Measurements from ENCODE around the gene D2HGDH.
A peak's percentile ranks its signal among the peaks of the same experiment; 100 is the strongest.

The D2HGDH gene

DNA sequence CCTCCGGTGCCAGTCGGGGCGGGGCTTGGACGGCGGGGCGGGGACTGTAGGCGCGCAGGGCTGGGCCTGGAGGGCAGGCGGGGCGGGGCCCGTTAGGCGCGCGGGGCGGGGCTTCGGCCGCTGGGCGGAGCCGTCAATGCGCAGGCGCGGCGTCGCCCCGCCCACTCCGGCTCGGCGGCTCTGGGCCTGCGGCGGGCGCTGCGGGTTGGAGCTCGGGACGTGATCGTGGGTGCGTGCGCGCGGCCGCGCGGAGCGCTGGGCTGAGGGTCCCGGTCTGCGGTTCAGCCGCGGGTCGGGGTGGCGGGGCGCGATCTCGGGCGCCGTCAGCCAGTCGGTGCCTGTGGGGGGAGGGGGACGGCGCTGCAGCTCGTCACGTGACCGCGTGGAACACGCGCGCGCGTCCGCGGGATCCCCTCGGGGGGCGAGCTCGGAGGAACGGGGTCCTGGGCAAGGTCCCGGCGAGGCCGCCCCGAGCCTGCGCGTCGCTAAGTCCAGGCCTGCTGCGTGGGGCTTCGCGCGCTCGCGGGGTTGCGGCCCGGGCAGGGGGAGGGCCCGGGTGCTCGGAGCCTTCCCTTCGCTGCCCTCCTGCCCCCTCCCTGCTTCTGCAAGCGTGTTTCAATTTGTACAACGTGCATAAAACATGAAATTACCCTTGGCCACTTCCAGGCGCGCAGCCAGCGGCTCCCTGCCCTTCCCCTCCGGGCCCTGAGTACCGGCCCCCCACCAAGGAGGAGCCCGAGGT lies at the start of gene D2HGDH:
D2HGDH (plus strand) TSS at position 164 of the 742 bp plus-strand sequence. CDS start 595 bp downstream, outside the sequence.
- DNase-seq, result peak; percentile 98

DNA sequence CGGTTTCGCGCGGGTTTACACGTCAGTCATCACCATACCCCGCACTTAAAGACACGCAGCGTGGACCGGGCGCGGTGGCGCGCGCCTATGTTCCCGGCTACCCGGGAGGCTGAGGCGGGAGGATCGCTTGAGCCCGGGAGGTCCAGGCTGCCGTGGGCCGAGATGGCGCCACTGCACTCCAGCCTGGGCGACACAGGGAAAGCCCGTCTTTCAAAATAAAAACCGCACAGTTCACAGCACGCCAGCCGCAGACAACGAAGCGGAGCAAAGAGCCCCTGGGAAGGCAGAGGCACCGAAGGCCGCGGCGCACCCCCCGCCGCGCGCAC lies 48.1 kb upstream of the D2HGDH start:
- peak; percentile 40 for DNase-seq

DNA sequence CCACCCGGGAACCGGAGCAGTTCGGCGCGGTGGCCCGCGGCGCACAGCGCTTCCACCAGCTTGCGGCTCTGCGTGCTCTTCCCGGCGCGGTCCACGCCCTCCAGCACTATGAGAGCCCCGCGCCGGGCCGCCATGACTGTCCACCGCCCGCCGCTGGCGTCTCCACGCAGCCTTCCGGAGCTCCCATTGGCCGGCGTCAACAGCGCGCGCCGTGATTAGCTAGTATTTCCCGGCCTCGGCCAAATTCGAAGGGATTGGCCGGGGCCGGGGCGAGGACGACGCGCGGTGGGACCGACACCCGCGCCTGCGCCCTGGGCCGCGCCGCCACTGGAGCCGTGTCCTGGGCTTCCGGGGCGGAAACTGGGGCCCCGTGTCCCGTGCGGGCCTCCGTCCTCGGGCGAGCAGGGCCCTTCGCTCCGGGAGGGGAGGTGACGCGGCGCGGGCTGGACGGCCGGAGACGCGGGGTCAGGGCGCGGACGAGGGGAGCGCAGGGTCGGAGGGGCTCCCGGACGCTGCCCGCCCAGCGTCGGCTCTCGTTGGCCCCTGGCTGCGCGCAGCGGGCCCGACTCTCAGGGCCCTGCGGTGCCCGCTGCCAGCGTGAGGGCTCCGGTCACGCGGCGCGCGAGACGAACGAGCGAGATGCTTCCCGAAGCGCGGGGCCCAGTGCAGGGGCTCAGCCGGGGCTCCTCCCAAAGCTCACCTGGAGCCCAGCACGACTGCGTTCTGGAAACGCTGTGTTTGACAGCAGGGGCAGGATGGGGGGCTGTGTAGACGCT lies 47.6 kb upstream of the D2HGDH start, which contains the start of gene DTYMK:
DTYMK (minus strand) TSS at position 166 of the 776 bp plus-strand sequence; CDS start at position 134, 32 bp downstream.
- DNase-seq, result peak; percentile 95

DNA sequence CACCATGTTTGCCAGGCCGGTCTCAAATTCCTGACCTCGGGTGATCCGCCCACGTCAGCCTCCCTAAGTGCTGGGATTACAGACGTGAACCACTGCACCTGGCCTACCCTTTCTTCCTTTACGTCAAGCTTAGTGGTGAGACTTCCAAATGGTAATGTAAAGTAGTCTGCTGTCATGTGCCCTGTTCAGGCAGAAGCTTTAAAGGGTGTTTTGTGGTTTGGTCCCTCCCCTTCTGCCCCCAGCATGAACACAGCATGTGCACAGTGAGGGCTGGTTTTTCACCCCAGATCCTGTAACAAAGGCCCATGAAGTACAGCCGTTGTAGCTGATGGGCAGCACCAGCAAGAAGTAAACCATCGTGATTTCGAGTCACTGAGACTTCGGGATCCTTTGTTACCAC lies 45.1 kb upstream of the D2HGDH start:
- no peak for DNase-seq

DNA sequence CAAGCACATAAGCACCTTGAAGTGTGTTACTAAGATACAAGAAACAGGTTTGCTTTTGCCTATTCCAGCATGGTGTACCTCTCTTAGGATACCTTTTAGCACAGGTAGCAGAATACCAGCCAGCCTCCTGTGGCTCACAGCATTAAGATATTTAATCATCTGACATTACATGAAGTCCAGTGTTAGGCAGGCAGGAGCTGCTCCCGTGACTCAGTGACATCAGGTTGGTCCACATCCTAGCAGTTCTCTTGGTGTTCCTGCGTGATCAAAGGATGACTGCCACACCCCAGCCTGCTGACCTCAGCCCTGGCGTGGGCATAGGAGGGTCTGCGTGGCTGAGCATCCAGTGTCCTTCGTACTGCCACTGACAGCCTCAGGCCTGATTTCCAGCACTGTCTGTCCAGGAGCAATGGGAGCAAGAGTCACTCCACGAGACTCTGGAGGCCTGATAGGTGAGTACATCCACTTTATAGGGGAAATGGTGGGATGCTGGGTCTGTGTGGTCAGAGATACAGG lies 44.2 kb upstream of the D2HGDH start:
- no peak for DNase-seq

DNA sequence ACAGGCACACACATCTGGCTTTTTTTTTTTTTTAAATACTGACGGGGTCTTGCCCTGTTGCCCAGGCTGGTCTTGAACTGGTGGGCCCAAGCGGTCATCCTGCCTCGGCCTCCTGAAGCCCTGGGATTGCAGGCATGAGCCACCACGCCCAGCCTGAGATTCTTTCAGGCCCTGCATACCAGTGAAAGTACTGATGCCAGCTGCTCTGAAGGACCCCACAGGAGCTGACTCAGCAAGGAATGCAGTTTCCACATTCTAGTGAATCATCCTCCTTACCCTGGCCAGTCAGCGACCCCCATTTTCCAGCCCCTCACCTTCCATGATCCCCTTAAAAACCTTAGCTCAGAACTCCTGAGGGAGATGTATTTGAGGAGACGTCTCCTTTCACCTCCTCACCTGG lies 42.0 kb upstream of the D2HGDH start:
- no peak for DNase-seq

DNA sequence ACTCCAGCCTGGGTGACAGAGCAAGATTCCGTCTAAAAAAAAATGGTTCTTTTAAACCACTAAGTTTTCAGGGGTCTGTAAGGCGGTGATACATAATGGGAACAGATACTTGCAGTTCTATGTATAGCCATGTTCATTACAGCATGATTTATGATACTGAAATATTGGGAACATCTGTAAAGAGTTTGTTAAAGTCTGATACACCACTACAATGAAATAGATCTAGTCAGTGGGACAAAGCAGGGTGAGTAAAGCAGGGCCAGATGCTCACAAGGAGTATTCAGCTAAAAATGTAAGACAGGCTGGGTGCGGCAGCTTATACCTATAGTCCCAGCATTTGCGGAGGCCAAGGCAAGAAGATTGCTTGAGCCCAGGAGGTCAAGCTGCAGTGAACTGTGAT lies 38.8 kb upstream of the D2HGDH start:
- no peak for DNase-seq

DNA sequence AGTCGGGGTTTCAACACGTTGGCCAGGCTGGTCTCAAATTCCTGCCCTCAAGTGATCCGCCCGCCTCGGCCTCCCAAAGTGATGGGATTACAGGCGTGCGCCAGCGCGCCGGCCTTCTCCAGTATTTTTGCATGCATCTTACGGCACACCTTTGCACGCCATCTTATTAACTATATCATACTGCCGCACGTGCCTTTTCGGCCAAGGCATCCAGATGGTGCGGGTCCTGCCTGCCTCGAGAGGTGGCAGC lies 33.4 kb upstream of the D2HGDH start:
- DNase-seq, result no peak

DNA sequence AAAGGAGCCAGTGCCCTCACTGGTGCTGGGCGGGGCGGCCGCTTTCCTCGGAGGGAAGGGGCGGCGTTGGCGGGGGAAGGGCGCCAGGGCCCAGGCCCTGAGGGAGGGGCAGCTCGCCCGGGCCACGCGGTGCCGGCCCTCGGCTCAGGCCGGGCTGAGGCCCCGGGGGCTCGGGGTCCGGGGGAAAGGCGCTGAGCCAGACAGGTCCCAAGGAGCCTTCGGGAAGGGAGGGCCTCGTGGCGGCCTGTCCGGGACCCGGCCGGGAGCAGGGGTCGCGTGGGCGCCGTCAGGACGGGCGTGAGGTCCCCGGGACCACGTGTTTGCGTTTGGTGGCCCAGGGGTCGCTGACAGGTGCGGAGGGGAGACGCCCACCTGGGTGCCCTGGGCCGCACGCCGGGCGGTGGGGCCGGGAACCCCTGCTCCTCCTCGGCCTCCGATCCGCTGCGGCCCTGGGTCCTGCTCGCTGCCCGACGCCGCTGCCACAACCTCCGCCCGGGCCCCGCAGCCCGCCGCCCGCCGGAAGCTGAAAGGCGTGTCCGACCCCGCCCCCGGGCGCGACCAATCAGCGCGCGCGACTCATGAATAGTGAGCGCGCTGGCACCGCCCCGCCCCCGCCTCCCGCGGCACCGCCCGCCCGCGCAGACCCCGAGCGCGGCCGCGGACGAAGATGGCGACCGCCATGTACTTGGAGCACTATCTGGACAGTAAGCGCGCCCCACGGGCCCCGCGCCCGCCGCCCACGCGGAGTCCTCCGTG lies 32.9 kb upstream of the D2HGDH start, which contains the start of gene ING5:
ING5 (plus strand) TSS at position 641 of the 756 bp plus-strand sequence; CDS start at position 668, 27 bp downstream.
- DNase-seq, result peak; percentile 99

DNA sequence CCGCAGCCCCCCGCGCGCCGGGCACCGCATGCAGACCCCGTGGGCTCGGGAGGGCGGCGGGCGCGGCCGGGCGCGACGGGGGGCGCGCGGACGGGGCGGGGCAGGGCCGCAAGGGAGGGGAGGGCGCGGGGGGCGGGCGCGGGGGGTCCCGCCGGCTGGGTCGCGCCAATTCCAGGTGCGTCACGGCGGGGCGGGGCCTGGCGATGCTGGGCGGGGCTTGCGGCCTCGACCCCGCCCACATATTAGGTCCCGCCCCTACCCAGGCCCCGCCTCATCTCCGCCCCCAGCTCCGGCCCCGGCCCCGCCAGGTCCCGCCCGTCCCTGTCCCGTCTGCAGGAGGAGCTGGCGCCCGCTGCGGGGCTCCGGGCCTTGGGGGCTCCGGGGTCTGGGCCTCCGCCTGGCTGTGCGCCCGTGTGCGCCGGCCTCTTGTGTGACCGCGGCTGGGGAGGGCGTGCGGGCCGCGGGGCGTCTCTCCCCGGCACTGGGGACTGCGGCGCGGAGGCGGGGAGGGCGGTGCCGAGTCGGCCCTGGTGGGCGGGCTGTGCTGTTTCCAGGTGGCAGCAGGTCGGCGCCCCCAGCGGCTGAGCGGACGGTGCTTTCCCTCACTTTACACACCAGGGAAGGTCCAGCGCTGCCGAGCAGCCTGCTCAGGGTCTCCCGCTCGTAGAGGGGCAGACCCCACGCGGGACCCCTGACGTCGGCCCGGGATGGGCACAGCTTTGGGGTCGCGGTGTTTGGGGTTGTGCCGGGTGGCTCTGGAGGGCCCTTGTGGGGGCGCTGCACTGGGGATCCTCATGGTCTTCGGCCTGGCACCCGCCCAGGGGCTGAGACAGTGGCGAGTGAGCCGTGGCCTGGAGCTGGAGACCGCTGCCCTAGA lies 32.0 kb upstream of the D2HGDH start:
- peak; percentile 91 for DNase-seq

DNA sequence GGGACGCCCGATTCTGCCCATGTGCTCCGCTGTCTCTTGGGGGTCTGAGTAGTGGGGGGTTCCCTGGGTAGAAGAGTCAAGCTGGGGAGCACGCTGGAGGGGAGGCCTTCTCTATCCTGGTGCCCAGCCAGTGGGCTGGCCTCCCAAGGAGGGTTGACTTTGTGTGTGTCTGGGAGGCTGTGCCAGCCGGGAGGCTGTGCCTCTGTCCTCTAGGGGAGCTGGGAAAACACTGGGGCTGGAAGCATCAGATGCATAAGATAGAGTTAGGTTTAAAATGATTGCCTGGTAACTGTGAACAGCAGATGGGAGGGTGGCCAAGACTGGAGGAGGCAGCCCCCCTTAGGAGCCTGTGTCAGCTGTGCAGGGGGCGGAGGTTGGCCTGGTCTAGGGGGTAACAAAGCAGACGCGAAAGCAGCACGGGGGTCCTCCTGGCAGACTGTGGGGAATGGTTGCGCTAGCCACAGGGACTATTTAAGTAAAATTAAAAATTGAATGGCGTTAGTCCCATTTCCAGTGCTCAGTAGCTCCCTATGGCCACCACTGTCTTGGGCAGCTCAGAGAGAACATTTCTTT lies 31.3 kb upstream of the D2HGDH start:
- DNase-seq, result no peak

DNA sequence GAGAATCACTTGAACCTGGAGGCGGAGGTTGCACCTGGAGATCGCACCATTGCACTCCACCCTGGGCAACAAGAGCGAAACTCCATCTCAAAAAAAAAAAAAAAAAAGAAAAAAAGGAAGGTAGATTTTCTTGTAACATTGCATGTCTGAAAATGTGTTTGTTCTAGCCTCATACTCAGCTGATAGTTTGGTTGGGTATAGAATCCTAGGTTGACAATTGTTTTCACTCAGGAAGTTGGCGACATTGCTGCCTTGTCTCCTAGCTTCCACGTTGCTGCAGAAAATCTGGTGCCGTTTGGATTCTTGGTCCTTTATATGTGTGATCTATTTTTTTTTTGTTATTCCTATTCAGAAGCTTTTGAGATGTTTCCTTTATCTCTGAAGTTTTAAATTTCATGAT lies 27.9 kb upstream of the D2HGDH start:
- DNase-seq, result no peak

DNA sequence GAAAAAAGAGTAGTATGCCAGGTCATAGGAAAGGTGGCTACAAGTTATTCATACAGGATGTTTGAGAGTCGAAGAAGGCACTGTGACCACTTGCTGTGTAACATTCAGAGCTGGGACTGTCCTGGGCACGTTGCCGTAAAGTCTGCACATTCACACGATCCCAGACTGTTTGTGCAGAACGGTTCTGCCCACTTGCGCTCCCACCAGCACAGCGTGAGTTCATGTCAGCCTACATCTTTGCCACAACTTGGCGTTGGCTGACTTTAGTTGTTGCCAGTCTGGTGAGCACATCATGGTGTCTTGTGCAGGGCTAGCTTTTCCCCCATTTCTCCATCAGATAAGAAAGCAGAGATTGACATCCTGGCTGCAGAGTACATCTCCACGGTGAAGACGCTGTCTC lies 25.6 kb upstream of the D2HGDH start:
- DNase-seq, result no peak

DNA sequence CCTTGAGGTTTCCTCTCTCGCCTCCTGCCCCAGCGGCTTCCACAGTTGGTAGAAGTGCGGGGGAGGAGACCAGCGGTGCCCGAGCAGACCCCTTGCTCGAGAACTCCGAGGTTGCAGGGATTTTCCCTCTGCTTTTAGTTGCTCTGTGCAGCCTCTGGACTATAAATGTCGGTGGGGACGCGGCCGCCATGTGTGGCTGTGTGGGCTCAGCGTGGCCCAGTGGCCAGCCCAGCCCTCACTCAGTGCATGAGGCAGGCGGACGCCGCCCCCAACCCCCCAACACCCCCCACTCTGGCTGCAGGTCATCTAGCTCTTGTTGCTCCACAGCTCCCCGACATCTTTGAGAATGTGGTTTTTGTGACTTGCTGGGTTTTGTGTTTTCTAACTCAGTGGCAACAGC lies 15.3 kb upstream of the D2HGDH start:
- DNase-seq, result no peak

DNA sequence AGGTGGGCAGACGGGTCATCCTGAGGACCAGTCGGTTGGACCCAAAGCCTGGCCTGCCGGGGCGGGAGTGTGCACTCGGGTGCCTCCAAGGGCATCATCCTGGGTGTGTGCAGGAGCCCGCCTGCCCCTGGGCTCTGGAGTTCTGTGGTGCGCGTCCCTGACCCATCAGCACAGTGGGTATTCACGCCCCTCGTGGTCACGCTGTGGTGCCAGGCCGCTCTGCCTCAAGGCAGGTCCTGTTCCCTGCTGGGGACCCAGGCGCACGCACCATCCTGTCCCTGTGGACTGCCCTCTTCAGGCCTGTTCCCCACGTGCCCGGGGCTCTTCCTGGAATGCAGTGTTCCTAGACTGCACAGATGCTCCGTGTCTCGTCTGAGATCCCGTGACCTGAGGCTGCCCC lies 14.3 kb upstream of the D2HGDH start:
- DNase-seq, result no peak

DNA sequence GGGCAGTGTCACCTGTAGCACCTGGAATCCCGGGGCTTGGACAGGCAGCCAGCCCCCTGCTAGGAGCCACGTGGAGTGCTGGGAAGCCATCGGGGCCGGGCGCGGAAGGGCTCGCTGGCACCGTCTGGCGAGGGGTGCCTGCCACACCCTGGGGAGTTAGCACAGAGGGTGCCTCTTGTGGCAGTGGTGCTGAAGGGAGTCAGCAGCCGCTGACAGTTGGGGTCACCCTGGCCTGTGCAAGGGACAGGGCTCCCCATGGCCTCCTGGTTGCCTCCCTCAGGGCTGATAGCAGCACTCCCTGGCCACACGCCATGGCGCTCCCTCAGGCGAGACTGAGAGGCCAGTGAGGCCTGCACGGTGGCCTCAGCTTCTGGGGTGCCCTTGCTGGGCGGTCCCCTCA lies 13.9 kb upstream of the D2HGDH start:
- no peak for DNase-seq

DNA sequence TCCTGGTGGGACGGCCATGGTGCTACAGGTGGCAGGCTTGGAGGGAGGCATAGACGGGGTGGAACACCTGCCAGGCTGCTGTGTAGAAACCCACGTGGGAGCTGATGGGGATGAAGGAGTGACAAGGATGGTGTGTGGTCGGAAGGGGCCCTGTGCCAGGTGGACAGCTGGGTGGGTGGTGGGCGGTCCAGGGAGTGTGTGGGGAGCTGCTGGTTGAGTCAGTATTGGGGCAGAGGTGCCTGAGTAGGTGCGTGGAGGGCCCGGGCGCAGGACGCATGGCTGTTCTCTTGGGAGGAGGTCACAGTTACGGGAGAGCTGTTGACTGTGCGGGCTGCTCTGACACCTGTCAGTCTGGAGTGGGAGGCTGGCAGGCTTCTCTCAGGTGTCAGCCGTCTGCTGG lies 12.6 kb upstream of the D2HGDH start:
- no peak for DNase-seq

DNA sequence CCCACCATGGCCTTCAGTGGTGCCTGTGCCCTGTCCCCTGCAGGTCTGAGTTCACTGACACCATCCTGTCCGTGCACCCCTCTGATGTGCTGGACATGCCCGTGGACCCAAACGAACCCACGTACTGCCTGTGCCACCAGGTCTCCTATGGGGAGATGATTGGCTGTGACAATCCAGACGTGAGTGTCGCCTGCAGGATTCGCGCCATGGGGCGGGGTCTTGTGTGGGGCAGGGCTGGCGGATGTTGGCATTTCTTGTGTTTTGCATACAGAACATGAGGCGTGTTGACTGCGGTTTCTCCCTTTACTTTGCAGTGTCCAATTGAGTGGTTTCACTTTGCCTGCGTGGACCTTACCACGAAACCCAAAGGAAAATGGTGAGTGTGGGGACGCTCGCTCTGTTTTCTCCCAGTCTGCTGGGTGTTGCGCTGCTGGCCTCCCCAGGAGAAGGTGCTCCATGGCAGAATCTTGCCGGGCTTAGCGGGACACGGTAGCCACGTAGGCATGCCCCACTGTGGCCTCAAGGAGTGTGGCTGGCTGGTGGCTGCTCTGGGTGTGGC lies 11.5 kb upstream of the D2HGDH start:
- no peak for DNase-seq

DNA sequence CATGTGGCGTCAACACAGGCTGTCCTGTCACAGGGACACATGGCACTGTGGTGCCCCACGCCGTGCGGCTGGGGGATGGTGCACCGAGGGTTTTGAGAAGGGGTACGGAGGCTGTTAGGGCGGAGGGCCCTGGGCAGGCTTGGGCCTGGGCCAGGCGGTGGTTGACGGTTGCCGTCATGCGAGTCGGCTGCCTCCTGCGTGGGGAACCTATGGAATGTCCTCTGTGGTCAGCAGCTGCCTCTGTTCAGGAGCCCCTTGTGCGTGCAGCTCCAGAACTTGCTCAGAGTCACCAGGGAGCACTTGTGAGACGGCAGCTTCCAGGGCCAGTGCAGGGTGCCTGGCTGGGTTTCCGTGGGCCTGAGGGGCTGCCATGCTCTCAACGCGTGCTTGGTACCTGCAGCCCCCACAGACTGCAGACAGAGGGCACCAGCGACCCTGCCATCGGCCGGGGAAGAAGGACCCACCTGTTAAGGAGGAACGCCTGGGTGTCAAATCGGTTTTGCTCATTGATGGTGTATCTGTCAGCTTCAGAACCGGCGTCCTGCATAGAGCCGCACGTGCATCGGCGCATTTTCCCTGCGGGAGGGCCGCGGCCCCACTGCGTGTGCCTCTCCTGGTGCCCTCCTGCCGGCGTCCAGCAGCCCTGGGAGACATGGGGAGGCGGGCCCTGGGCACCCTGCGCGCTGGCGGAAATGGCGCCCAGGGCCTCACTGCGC lies 10.0 kb upstream of the D2HGDH start:
- DNase-seq, result peak; percentile 49

DNA sequence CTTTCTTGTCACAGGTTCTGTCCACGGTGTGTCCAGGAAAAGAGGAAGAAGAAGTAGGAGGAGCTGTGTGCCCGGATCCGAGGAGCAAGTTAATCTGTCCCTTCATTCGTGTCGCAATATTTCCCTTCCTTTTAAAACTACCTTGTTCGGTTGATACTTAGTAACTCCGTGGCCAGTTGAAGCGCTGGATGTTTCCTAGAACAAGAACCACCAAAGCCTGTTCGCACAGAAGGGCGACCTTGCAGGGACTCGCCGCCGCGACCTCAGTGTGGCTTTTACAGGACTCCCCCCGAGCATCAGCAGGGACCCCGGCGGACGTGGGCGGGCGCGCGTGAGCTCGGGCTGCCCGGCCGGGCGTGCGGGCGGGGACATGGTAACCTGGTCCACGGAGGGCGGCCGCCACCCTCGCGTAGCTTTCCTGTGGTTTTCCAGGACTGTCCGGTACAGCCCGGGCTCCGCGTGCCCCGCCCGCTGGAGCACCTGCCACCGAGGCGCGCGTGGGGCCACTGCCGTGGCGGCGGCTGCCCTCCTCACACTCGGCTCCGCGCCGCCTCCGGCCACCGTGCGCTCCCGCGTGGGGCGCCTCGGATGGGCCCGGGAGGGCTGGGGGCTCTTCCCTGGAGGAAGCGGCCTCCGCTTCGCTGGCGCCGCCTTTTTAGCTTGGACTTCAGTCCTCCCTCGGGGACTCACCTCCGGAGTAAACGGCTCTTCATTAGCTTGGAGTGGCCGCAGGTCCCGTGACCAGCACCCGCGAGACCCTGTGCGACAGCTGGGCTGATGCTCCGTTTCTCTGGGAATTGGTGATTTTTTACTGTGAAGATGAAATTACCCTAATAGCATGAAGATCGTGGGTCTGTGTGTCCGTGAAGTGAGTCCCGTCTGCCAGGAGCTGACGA lies 9.2 kb upstream of the D2HGDH start:
- no peak for DNase-seq

Data from stimulated activated CD8-positive, alpha-beta memory T cell treated with anti-CD3 and anti-CD28 coated beads, Interleukin-4, amount 100 ng/mL, for 48 hours (primary cell).